Measurements from ENCODE around the gene IL1B.

GRCh38 chr2:112827604-112828185, 8.9 kb downstream of the IL1B start:
- TF ChIP-seq POLR2A (IDR thresholded peaks at IDR 0.05) (no peak), CTCF (IDR thresholded peaks at IDR 0.05) (no peak)

Measured in breast epithelium (tissue), 3 donors.